ENCODE results near the gene CFB. TPM values are rescaled to one million over a fixed set of nuclear protein-coding genes. Genes with fewer than 3 reads are reported as not detected.
A peak's percentile ranks its signal among the peaks of the same experiment; 100 is the strongest.

The CFB gene
- total RNA-seq, 4 donors from 2014 or later = 15.7 to 66.5 (median 26.2) TPM

- H3K27me3 ChIP-seq = no peaks in the 10 kb centered on the region
- no peak overlapping the region for H3K27ac ChIP-seq
- H3K9me3 ChIP-seq = no peaks in the 10 kb centered on the region
- no peak overlapping the region for H3K4me3 ChIP-seq
- 76 to 79% methylated on average over 7 to 11 of the region's 11 CpGs for WGBS, 2 donors
- peaks cover 0 to 76% (median 37%) of the 10 kb centered on the region in 3 donors for H3K36me3 ChIP-seq
- TF ChIP-seq EP300 (IDR thresholded peaks at IDR 0.05) = no peak
- no peak for TF ChIP-seq CTCF (IDR thresholded peaks at IDR 0.05)
- no peak for TF ChIP-seq POLR2A (IDR thresholded peaks at IDR 0.05)
- DNase-seq (ENCODE audit: low spot score in 2 of 2) = no peak
- peaks cover 0 to 28% (median 15%) of the 10 kb centered on the region in 4 donors for H3K4me1 ChIP-seq
Measured at GRCh38 chr6:31968326-31968725, 22.4 kb downstream of the CFB start.

- Histone ChIP-seq H3K27ac (no peak overlapping the region), H3K4me3 (no peak overlapping the region), H3K36me3 (peaks cover 0 to 69% (median 31%) of the 10 kb centered on the region in 3 donors), H3K27me3 (no peaks in the 10 kb centered on the region), H3K9me3 (no peaks in the 10 kb centered on the region), H3K4me1 (peaks cover 0 to 35% (median 17%) of the 10 kb centered on the region in 4 donors)
- DNase-seq (ENCODE audit: low spot score in 2 of 2) = no peak
- TF ChIP-seq CTCF (IDR thresholded peaks at IDR 0.05) (no peak), POLR2A (IDR thresholded peaks at IDR 0.05) (no peak), EP300 (IDR thresholded peaks at IDR 0.05) (no peak)
- 83 to 84% methylated on average over 20 to 23 of the region's 23 CpGs for WGBS, 2 donors
Measured at GRCh38 chr6:31968791-31969711, 23.2 kb downstream of the CFB start.

GRCh38 chr6:31969712-31970603, 24.1 kb downstream of the CFB start:
- Histone ChIP-seq H3K27ac (peak overlapping the region in 2 of 4 donors; percentile 98), H3K4me1 (peaks cover 0 to 36% (median 17%) of the 10 kb centered on the region in 4 donors), H3K36me3 (peaks cover 0 to 60% (median 25%) of the 10 kb centered on the region in 3 donors), H3K9me3 (no peaks in the 10 kb centered on the region), H3K4me3 (no peak overlapping the region), H3K27me3 (no peaks in the 10 kb centered on the region)
- 65 to 67% methylated on average over 17 of the region's 17 CpGs for WGBS, 2 donors
- TF ChIP-seq POLR2A (IDR thresholded peaks at IDR 0.05) (no peak), CTCF (IDR thresholded peaks at IDR 0.05) (no peak), EP300 (IDR thresholded peaks at IDR 0.05) (no peak)
- DNase-seq (ENCODE audit: low spot score in 2 of 2) = no peak

- DNase-seq (ENCODE audit: low spot score in 2 of 2) = no peak
- Histone ChIP-seq H3K27me3 (no peaks in the 10 kb centered on the region), H3K27ac (peak overlapping the region; percentile 95 to 100 (median 98)), H3K4me3 (peak overlapping the region in 3 of 4 donors; percentile 67 to 93 (median 79)), H3K36me3 (peaks cover 0 to 53% (median 19%) of the 10 kb centered on the region in 3 donors), H3K4me1 (peaks cover 0 to 36% (median 17%) of the 10 kb centered on the region in 4 donors), H3K9me3 (no peaks in the 10 kb centered on the region)
- 67 to 72% methylated on average over 13 to 16 of the region's 18 CpGs for WGBS, 2 donors
- TF ChIP-seq CTCF (IDR thresholded peaks at IDR 0.05) = no peak
- TF ChIP-seq EP300 (IDR thresholded peaks at IDR 0.05) = no peak
- TF ChIP-seq POLR2A (IDR thresholded peaks at IDR 0.05) = no peak
Measured at GRCh38 chr6:31970604-31971271, 24.8 kb downstream of the CFB start.
